ENCODE measurements around the gene POLR1E.

GRCh38 chr9:37501957-37502596, 16.3 kb downstream of the POLR1E start:
- TF ChIP-seq, protein P1, sequence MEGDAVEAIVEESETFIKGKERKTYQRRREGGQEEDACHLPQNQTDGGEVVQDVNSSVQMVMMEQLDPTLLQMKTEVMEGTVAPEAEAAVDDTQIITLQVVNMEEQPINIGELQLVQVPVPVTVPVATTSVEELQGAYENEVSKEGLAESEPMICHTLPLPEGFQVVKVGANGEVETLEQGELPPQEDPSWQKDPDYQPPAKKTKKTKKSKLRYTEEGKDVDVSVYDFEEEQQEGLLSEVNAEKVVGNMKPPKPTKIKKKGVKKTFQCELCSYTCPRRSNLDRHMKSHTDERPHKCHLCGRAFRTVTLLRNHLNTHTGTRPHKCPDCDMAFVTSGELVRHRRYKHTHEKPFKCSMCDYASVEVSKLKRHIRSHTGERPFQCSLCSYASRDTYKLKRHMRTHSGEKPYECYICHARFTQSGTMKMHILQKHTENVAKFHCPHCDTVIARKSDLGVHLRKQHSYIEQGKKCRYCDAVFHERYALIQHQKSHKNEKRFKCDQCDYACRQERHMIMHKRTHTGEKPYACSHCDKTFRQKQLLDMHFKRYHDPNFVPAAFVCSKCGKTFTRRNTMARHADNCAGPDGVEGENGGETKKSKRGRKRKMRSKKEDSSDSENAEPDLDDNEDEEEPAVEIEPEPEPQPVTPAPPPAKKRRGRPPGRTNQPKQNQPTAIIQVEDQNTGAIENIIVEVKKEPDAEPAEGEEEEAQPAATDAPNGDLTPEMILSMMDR (IDR thresholded peaks at IDR 0.05), result no peak
- TF ChIP-seq POLR2AphosphoS5 (IDR thresholded peaks at IDR 0.05; ENCODE audit: insufficient read depth in 1 of 2, low read depth in 1 of 2) (no peak), POLR2A (IDR thresholded peaks at IDR 0.05) (no peak)
